Kasumi-1 (cell line): ENCODE measurements around the gene SMURF2.
"Not testable (repeated sequence)": the region's sequence is repeated elsewhere in the genome, so short reads cannot be mapped to it uniquely, and the experiment has no call there.

Experiments used
- DNase-seq, 2 experiments: peaks; one replicate each; lab custom pipeline; 2025; lab: John Stamatoyannopoulos, UW

Gene SMURF2

DNA sequence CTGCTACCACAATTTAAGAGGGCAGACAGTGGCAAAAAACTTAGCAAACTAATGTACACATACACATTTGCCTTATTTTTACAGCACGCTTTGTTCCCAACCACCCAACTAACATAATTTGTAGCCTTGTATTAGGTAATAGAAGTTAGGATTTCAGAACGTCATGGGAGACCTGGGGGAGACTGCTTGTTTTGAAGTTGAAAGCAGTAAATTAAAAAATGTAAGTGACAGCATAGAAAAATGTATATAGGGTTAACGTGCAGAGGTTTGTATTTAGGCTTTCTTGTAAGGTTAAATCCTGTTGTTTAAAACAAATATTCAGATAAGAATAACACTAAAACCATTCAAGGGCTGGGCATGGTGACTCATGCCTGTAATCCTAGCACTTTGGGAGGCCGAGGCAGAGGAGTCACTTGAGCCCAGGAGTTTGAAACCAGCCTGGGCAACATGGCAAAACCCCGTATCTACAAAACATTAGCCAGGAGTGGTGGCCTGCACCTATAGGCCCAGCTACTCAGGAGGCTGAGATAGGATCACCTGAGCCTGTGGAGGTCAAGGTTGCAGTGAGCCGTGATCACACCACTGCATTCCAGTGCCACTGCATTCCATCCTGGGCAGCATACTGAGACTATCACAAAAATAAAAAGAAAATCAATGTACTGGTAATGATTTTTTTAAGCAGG lies 2.3 kb upstream of the SMURF2 start:
- not testable (repeated sequence) for DNase-seq

GRCh38 chr17:64663836-64664235 lies 1.7 kb upstream of the SMURF2 start:
- not testable (repeated sequence) for DNase-seq

DNA sequence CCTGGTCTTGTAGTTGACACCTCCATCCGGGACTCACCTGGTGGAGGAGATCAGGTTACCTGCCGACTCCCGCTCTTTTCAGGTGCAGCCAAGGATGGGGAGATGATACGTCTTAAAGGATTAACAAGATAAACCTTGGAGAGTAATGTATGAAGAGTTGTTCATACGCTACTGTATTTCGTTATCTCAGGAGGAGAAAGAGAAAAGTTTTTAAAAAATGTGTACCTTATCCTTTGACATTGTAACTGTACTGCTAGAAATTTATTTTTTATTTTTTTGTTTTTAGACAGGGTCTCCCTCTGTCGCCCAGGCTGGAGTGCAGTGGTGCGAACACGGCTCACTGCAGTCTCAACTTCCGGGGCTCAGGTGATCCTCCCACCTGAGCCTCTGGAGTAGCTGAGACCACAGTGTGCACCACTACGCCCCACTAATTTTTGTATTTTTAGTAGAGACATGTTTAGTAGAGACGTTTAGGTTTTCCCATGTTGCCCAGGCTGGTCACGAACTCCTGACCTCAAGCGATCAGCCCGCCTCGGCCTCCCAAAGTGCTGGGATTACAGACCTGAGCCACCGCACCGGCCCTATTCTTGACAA lies 764 bp upstream of the SMURF2 start:
- DNase-seq = no peak

DNA sequence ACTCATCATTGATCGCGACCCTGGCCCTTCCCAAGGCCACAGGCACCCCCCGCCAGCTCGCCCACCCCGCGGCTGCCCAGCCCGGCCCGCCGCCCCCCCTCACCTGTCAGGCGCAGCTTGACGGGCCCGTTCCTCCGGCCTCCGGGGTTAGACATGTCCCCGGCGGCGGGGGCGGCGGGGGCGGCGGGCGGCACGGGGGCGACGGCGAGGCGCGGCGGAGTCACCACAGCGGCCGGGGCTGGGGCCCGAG lies 456 bp downstream of the SMURF2 start:
- peak in 1 of 2 experiments; percentile 57 for DNase-seq

GRCh38 chr17:64660978-64661725 lies 955 bp downstream of the SMURF2 start:
- peak in 1 of 2 experiments; percentile 29 for DNase-seq

DNA sequence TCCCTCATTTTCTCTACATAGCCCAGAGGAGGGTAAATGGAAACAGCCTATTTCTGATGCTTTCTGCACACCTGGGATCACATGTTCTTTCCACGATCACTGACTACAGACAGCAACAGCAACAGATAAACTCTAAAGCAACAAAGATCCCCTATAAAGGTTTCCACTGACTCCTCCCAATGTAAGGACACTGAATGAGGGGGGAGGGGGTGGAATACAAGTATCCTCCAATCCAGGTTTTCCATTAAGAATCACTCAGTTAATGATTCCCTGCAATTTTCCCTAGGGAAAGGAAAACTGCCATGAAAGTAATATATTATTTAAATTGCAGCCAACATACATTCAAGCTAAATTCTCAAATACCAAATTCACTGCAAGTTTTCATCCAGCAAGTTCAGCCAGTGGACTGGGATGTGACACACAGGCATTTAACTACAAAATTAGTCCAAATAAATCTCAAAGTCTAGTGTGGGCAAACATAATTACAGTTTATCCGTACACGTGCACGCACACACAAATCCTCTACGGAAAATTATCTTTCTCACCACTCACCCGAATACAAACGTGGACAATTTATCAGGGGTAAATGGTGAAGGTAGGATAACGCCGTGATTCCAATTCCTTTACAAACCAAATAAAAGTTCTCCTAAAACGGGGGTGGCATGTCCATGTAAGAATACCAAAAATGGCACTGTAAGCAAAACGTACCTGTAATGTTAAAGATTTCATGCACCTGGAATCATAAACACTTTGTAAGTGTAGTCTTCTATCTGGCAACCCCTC lies 1.7 kb downstream of the SMURF2 start:
- DNase-seq = not testable (repeated sequence)

DNA sequence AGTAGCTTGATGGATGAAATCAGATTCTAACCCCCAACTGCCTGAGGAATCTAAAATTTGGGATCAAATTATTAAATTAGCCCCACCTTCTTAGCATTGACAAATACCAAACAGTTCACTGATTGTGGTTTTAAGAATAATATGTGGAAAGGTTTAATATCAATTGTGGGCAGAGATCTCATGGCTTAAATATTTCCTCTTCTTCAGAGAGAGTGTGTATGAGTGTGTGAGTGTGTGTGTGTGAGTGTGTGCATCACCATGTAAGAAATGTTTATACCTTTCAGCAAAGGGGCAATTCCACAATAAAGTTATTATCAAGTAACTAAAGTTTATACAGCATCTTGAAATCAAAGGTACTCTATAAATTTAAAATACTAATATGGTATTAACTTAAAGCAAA lies 3.2 kb downstream of the SMURF2 start:
- DNase-seq = peak in 1 of 2 experiments; percentile 13

GRCh38 chr17:64657610-64658125 lies 4.4 kb downstream of the SMURF2 start:
- no peak for DNase-seq

DNA sequence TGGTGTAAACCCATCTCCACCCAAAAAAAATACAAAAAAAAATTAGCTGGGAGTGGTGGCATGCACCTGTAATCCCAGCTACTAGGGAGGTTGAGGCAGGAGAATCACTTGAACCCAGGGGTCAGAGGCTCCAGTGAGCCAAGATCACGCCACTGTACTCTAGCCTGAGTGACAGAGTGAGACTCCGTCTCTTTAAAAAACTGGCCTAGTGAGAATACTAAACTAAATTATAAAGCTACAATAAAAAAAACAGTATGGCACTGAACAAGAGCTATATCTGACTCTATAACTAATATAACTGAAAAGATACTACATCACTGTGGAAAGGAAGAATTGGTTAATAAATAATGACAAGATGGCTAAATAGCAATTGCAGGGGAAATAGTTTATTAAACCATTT lies 6.4 kb downstream of the SMURF2 start:
- DNase-seq = no peak

DNA sequence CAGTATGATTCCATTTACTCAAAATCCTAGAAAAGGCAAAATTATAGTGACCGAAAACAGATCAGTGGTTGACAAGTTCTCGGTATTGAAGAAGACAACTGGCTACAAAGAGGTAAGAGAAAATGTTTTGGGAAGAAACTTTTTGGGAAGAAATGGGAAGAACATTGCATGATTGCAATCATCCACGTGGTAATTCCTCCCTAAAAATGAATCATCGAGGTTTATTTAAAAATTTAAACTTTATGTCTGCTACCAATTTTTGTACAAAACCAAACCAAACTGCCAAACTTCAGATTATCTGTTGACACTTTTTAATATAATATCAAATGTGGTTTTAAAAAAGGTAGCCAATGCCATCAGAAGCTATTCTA lies 8.1 kb downstream of the SMURF2 start:
- DNase-seq = no peak

DNA sequence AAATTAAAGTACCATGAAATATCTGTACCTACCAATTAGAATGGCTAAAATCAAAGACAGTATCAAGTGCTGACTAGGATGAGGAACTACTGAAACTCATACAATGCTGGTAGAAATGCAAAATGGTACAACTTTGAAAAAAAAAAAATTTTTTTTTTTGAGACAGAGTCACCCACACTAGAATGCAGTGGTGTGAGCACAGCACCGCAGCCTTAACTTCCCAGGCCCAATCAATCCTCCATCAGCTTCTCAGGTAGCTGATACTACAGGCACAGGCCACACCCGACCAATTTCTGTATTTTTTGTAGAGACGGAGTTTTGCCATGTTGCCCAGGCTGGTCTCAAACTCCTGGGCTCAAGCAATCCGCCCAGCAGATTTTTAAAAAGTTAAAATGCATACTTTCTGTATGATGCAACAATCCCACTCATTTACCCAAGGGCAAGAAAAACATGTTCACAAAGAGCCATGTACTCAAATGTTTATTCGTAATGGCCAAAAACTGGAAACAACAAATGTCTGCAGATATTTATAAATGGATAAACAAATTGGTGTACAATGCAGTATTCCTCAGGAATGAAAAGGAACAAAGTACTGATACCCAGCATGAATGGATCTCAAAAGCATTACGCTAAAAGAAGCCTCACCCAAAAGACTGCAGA lies 8.7 kb downstream of the SMURF2 start:
- no peak for DNase-seq

- DNase-seq = no peak
Observed at GRCh38 chr17:64651889-64652288, 10.2 kb downstream of the SMURF2 start.

- no peak for DNase-seq
Observed at GRCh38 chr17:64648234-64648633, 13.9 kb downstream of the SMURF2 start.

DNA sequence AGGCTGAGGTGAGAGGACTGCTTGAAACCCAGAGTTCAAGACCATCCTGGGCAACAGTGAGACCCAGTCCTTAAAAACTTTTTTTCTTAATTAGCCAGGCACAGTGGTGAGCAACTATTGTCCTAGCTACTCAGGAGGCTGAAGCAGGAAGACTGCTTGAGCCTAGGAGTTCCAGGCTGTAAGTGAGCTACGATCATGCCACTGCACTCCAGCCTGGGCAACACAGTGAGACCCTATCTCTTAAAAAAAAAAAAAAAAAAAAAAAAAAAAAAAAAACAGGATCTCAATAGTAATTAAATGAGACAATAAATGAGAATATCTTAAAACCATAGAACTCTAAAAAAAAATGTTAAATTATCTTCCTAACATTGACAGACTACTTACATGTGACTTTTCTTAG lies 14.3 kb downstream of the SMURF2 start:
- DNase-seq = no peak

GRCh38 chr17:64639516-64639915 lies 22.6 kb downstream of the SMURF2 start:
- peak; percentile 34 to 61 for DNase-seq

DNA sequence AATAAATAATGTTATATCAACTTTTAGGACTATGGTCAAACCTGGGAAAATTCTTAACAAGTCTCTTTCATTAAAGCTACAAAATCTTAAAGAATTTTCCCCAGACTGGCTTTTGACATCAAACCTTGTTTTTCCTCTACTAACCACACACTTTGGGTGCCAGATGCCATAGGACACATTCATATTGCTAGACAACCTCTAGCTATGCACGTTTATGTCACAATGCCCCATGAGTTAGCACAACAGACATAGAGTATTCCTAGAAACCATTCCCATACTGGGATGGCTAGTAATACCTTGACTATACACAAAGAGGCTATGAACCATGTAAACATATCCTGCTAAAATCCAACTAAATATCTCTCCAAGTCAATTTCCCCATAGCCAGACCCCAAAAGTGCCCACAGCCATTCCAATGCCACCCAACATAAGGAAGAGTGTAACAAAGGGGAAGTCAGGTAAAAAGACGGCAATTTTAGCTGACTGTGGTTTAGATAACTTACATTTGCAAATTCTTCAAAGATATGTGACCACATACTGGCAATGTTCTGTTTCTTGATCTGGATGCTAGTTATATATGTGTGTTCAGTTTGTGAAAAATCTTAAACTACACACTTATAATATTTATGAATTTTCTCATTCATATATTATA lies 23.4 kb downstream of the SMURF2 start:
- DNase-seq = peak; percentile 58 to 73

- DNase-seq = no peak
Observed at GRCh38 chr17:64635647-64636305, 26.3 kb downstream of the SMURF2 start.

- no peak for DNase-seq
Observed at GRCh38 chr17:64634218-64634617, 27.9 kb downstream of the SMURF2 start.

DNA sequence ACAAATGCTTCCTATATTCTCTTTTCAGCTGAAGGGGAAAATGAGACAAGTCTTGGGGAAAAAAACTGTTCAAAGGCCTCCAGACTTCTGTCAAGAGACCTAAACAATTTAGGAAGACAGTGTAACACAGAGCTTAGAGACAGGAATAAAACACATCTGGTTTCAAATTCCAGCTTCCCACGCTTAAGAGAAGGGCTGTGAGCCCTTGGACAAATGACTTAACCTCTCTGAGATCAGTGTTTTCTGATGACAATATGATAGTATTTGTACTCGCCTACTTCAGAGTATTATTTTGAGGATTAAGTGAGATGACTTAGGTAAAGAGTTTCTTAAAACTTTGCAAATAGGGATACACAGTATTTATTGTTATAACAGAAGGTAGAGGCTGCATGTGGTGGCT lies 29.5 kb downstream of the SMURF2 start:
- DNase-seq = no peak

DNA sequence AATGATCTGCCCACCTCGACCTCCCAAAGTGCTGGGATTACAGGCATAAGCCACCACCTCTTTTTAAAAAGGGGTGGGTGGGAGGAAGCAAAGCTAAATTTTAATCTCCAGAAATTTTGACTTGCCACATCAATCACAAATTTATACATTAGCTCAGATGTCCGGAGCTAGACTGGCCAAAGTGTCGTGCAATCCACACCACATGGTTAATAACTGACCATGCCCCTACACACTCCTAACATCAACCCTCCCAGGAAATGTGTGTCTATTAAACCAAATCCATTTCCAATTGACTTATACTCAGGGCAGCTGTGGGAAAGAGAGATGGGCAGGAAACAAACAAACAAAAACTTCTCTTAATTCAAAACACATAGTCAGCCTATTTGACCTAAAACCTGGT lies 29.9 kb downstream of the SMURF2 start:
- DNase-seq = no peak
